BJ (cell line): ENCODE results near the gene RIN2. TPM values are rescaled to one million over a fixed set of nuclear protein-coding genes. Genes with fewer than 3 reads are reported as not detected.

ENCODE experiments used
- CTCF ChIA-PET: fragments of 350-600 bp; formaldehyde crosslinking; extraction: SDS; loops from one replicate; lab custom pipeline; 2021; ENCODE audit warnings: antibody characterized with exemption, inconsistent platforms; lab: Yijun Ruan, JAX
- POLR2A ChIA-PET: fragments of 300-600 bp; sonication (Branson Sonifier 250); formaldehyde crosslinking; extraction: SDS; loops from one replicate; lab custom pipeline; 2021; ENCODE audit warnings: antibody characterized with exemption; lab: Charles Lee
- DNase-seq: peaks from one replicate; pipeline ENCODE4 v3.0.0-alpha.2; 2011; ENCODE audit warnings: low read depth
- H3K27me3 ChIP-seq: 2 replicates; pipeline ENCODE4 v1.6.0; 2011; ENCODE audit warnings: low read length; ENCODE audit not compliant: control insufficient read depth, insufficient read depth
- H3K36me3 ChIP-seq: 2 replicates; pipeline ENCODE4 v1.5.1; 2011; ENCODE audit warnings: low read length; ENCODE audit not compliant: control insufficient read depth, insufficient read depth
- H3K4me3 ChIP-seq: 2 replicates; pipeline ENCODE4 v1.5.1; 2011; ENCODE audit warnings: low read depth, mild to moderate bottlenecking, control low read depth, low read length
- polyA plus RNA-seq: library from polyadenylated mRNA; depleted of rRNA; stranded (reverse); fragments of >200 nt; gene quantifications from 2 replicates; pipeline ENCODE4 v1.2.3, GENCODE V29; 2011
- TF ChIP-seq, protein P1 (sequence below): IDR thresholded peaks from 2 replicates; pipeline ENCODE4 v1.5.1; 2011; ENCODE audit warnings: low read depth, mild to moderate bottlenecking, control low read depth, inconsistent platforms, low read length, moderate library complexity; ENCODE audit not compliant: insufficient read depth

RIN2 gene
- polyA plus RNA-seq, 1 experiment, result 25.2 TPM

DNA sequence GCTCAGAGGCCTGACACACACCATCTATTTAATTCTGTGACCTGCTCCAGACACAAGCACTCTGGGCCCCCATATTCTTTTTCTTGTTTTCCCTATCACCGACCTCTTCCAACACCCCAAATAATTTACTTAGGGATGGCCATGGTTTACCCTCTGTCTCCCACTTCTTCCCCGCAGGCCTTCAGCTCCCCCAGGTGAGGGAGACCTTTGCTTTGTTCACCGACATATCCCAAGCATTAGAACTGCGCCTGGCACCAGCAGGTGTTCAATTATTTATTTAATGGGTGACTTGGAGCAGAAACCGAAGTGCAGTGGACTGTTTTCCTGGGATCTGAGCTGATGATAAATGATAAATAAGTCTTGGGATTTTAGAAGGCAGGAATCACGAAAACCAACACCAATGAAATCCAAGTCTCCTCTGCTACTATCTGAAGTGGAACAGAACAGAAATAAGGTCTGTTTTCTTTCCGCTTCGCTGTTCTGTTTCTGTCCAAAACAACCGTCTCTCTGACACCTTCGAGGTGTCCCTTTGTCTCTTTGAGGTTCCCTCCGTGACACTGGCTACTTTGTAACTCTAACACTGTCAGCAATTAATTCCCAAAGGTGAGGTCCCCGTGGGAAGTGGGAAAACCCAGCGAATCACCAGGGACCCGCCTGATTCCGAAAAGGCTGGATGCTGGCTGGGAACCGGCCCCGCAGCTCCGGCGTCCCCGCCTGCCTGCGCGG lies 1.1 kb upstream of the RIN2 start:
- Histone ChIP-seq H3K27me3 (no peaks in the 10 kb centered on the region), H3K4me3 (peak overlapping the region; percentile 71), H3K36me3 (no peaks in the 10 kb centered on the region)
- POLR2A ChIA-PET, result interaction anchor here (1.6 kb wide), 1 partner anchor 19 kb away, joined by 4 read pairs; no protein-coding TSS in a partner anchor
- TF ChIP-seq, protein P1, sequence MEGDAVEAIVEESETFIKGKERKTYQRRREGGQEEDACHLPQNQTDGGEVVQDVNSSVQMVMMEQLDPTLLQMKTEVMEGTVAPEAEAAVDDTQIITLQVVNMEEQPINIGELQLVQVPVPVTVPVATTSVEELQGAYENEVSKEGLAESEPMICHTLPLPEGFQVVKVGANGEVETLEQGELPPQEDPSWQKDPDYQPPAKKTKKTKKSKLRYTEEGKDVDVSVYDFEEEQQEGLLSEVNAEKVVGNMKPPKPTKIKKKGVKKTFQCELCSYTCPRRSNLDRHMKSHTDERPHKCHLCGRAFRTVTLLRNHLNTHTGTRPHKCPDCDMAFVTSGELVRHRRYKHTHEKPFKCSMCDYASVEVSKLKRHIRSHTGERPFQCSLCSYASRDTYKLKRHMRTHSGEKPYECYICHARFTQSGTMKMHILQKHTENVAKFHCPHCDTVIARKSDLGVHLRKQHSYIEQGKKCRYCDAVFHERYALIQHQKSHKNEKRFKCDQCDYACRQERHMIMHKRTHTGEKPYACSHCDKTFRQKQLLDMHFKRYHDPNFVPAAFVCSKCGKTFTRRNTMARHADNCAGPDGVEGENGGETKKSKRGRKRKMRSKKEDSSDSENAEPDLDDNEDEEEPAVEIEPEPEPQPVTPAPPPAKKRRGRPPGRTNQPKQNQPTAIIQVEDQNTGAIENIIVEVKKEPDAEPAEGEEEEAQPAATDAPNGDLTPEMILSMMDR, result no peak
- DNase-seq, result no peak
- CTCF ChIA-PET, result interaction anchor here (1.1 kb wide), 1 partner anchor 29 kb away, joined by 3 read pairs; no protein-coding TSS in a partner anchor

DNA sequence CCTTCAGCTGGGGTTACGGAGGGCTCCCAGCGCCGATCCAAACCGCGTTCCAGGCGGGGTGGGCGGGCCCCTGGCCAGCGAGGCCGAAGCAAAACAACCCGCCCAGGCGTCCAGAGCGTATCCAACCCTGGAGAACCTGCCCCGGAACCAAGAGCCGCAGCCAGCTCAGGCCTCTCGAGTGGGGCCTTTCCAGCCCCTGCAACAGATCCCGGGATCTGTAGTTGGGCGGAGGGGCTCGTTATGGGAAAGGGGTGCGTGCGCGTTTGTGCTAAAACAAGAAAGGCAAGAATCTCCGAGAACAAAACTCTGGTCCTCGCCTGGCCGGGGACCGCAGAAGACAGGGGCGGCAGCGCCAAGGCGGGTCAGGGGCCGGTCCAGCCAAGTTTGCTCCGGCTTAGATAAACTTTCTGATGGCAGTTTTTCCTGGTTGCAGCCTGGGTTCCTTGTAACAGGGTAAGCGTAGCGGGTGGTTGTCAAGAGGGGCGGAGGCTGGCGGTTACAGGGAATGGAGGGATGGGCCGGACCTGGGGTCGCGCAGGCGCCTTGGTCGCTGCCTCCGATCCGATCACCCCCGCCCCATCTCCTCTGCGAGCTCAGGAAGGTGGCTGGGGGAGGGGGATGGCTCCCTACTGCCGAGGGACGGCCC lies 448 bp upstream of the RIN2 start:
- Histone ChIP-seq H3K36me3 (no peaks in the 10 kb centered on the region), H3K27me3 (no peaks in the 10 kb centered on the region), H3K4me3 (peak overlapping the region; percentile 71)
- POLR2A ChIA-PET, result interaction anchor here (0.6 to 1.6 kb wide), 5 partner anchors 12 to 1250 kb away, joined by 3 to 13 read pairs (median 4); partner anchors contain the start of gene SEC23B
- CTCF ChIA-PET, result interaction anchor here (0.8 to 1.3 kb wide), 3 partner anchors 22 to 28 kb away, joined by 3 read pairs; no protein-coding TSS in a partner anchor
- DNase-seq, result peak; percentile 71
- TF ChIP-seq, protein P1, result no peak

DNA sequence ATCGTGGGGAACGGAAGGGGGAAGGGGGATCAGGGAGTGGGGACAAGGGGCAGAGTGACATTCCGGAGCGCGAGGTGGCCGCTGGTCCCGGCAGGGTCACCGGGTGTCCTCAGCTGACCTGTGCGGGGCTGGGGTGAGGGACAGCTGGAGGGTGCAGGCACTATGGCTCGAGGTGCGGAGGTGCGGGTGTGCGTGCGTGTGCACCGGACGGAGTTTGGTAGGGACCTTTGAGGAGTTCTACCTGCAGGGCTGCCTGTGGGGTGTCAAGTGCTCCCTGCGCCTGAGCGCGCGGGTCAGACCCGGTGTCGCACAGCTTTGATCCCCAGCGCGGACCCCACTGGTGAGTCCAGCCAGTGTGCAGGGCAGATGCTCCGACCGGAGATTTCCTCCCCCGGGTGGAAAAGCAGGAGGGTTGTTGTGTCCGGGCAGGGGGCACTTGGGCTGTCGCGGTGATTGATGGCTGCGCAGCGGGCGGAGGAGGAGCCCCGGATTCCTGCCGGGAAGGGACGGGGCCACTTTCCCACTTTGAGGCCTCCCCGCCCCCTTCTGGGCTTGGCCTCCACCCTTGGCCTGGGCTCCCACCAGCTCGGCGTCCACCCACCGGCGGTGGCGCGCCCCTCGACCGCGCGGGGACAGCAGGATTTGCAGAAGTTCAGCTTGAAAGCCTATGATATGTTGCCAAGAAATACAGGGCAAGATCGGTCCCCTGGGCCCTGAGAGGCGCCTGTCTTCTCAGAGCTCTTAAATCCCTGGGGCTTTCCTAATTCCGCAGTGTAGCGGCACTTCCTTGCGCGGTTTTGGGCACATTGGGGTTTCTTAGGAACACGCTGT lies 658 bp downstream of the RIN2 start:
- no peaks in the 10 kb centered on the region for H3K36me3 ChIP-seq
- ChIA-PET POLR2A (interaction anchor here (1.6 kb wide), 1 partner anchor 17 kb away, joined by 4 read pairs; no protein-coding TSS in a partner anchor), CTCF (interaction anchor here (0.9 to 2.6 kb wide), 6 partner anchors 11 to 453 kb away, joined by 3 to 12 read pairs (median 3); no protein-coding TSS in a partner anchor)
- no peaks in the 10 kb centered on the region for H3K27me3 ChIP-seq
- no peak for DNase-seq
- H3K4me3 ChIP-seq, result peak overlapping the region; percentile 71
- TF ChIP-seq, protein P1, result 0 out of 2 replicates have a peak, but pooled peaks have one; percentile 11

DNA sequence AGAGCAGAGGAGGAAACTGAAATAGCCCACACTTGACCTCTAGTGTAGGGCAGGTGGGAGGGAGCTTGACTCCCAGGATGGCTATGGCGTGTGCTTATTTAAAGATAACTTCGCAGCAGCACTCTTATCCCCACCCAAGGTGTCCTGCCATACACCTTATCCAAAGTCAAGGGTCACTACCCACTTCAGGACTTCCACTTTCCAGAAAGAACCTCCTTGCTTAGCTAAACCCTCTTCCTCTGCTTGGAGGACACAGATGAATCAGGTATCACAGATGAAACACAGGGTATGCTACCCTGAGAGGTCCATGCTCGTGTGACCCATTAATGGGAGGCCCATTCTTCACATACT lies 2.3 kb downstream of the RIN2 start:
- no peak for DNase-seq
- H3K36me3 ChIP-seq, result no peaks in the 10 kb centered on the region
- no peak overlapping the region for H3K4me3 ChIP-seq
- POLR2A ChIA-PET, result no interaction called here
- no peaks in the 10 kb centered on the region for H3K27me3 ChIP-seq
- TF ChIP-seq, protein P1, result no peak
- CTCF ChIA-PET, result interaction anchor here (1.5 to 2.6 kb wide), 3 partner anchors 9 to 26 kb away, joined by 3 to 12 read pairs (median 7); no protein-coding TSS in a partner anchor
